ENCODE measurements around the gene FBLN5.

GRCh38 chr14:91866511-91867295 is 80.8 kb downstream of the FBLN5 start:
- no peak for TF ChIP-seq CTCF (IDR thresholded peaks at IDR 0.05)
- TF ChIP-seq POLR2A (IDR thresholded peaks at IDR 0.05) = no peak
